ENCODE results near the gene TMEM62. TPM values are rescaled to one million over a fixed set of nuclear protein-coding genes. Genes with fewer than 3 reads are reported as not detected.
A peak's percentile ranks its signal among the peaks of the same experiment; 100 is the strongest.

Gene TMEM62
- total RNA-seq, 1 donor from 2014 or later, result 19.1 TPM

- H3K27ac Mint-ChIP-seq (ENCODE audit: unreplicated experiment), result peak within 1 kb of the TSS; percentile 93
- H3K9me3 Mint-ChIP-seq (ENCODE audit: unreplicated experiment), result no peaks in the 10 kb centered on the region
- peak; percentile 91 for DNase-seq
- peak within 1 kb of the TSS; percentile 94 for H3K4me3 Mint-ChIP-seq (ENCODE audit: unreplicated experiment)
- no peaks in the 10 kb centered on the region for H3K36me3 Mint-ChIP-seq (ENCODE audit: unreplicated experiment)
- TF ChIP-seq, protein P1, sequence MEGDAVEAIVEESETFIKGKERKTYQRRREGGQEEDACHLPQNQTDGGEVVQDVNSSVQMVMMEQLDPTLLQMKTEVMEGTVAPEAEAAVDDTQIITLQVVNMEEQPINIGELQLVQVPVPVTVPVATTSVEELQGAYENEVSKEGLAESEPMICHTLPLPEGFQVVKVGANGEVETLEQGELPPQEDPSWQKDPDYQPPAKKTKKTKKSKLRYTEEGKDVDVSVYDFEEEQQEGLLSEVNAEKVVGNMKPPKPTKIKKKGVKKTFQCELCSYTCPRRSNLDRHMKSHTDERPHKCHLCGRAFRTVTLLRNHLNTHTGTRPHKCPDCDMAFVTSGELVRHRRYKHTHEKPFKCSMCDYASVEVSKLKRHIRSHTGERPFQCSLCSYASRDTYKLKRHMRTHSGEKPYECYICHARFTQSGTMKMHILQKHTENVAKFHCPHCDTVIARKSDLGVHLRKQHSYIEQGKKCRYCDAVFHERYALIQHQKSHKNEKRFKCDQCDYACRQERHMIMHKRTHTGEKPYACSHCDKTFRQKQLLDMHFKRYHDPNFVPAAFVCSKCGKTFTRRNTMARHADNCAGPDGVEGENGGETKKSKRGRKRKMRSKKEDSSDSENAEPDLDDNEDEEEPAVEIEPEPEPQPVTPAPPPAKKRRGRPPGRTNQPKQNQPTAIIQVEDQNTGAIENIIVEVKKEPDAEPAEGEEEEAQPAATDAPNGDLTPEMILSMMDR (IDR thresholded peaks at IDR 0.05; ENCODE audit: partially characterized antibody, unreplicated experiment), result no peak
- peaks cover 3% of the 10 kb centered on the region for H3K4me1 Mint-ChIP-seq (ENCODE audit: low read depth, unreplicated experiment)
- no peaks in the 10 kb centered on the region for H3K27me3 Mint-ChIP-seq (ENCODE audit: unreplicated experiment)
Measured at GRCh38 chr15:43105778-43106485, 27.5 kb upstream of the TMEM62 start, which contains the start of gene UBR1. Gene UBR1, minus strand, starts transcription at chr15:43106038. Its CDS starts 16 bp downstream, at chr15:43106022.

DNA sequence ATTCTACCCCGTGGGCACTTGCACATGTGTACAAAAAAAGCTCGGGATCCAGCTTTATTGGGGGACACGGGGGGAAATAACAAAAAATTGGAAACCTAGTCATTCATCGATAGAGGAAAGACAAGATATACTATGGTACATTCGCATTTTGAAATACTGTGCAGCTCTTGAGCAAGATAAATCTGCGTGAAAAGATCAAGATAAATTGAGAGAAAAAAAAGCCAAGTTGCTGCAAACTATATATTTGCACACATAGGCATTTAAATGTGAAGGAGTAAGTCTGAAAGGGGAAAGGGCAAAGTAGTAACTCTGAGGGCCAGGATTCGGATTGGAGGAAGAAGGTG lies 26.9 kb upstream of the TMEM62 start:
- no peaks in the 10 kb centered on the region for H3K9me3 Mint-ChIP-seq (ENCODE audit: unreplicated experiment)
- no peak for DNase-seq
- peak overlapping the region; percentile 94 for H3K4me3 Mint-ChIP-seq (ENCODE audit: unreplicated experiment)
- H3K4me1 Mint-ChIP-seq (ENCODE audit: low read depth, unreplicated experiment), result peaks cover 3% of the 10 kb centered on the region
- no peaks in the 10 kb centered on the region for H3K36me3 Mint-ChIP-seq (ENCODE audit: unreplicated experiment)
- TF ChIP-seq, protein P1 (IDR thresholded peaks at IDR 0.05; ENCODE audit: partially characterized antibody, unreplicated experiment), result no peak
- H3K27ac Mint-ChIP-seq (ENCODE audit: unreplicated experiment), result peak overlapping the region; percentile 93
- H3K27me3 Mint-ChIP-seq (ENCODE audit: unreplicated experiment), result no peaks in the 10 kb centered on the region

- Mint-ChIP-seq H3K27ac (ENCODE audit: unreplicated experiment) (no peak overlapping the region), H3K4me1 (ENCODE audit: low read depth, unreplicated experiment) (peaks cover 3% of the 10 kb centered on the region), H3K36me3 (ENCODE audit: unreplicated experiment) (no peaks in the 10 kb centered on the region), H3K9me3 (ENCODE audit: unreplicated experiment) (no peaks in the 10 kb centered on the region), H3K27me3 (ENCODE audit: unreplicated experiment) (no peaks in the 10 kb centered on the region), H3K4me3 (ENCODE audit: unreplicated experiment) (no peak overlapping the region)
- TF ChIP-seq, protein P1 (IDR thresholded peaks at IDR 0.05; ENCODE audit: partially characterized antibody, unreplicated experiment), result no peak
- DNase-seq, result no peak
Measured at GRCh38 chr15:43107751-43108150, 25.6 kb upstream of the TMEM62 start.

- no peak for DNase-seq
- H3K27ac Mint-ChIP-seq (ENCODE audit: unreplicated experiment), result no peak overlapping the region
- peaks cover 1% of the 10 kb centered on the region for H3K27me3 Mint-ChIP-seq (ENCODE audit: unreplicated experiment)
- no peak overlapping the region for H3K4me3 Mint-ChIP-seq (ENCODE audit: unreplicated experiment)
- no peaks in the 10 kb centered on the region for H3K9me3 Mint-ChIP-seq (ENCODE audit: unreplicated experiment)
- H3K36me3 Mint-ChIP-seq (ENCODE audit: unreplicated experiment), result no peaks in the 10 kb centered on the region
- TF ChIP-seq, protein P1 (IDR thresholded peaks at IDR 0.05; ENCODE audit: partially characterized antibody, unreplicated experiment), result no peak
- H3K4me1 Mint-ChIP-seq (ENCODE audit: low read depth, unreplicated experiment), result no peaks in the 10 kb centered on the region
Measured at GRCh38 chr15:43111354-43111753, 22.0 kb upstream of the TMEM62 start.

GRCh38 chr15:43118286-43118685 lies 15.1 kb upstream of the TMEM62 start:
- Mint-ChIP-seq H3K9me3 (ENCODE audit: unreplicated experiment) (no peaks in the 10 kb centered on the region), H3K4me3 (ENCODE audit: unreplicated experiment) (no peak overlapping the region), H3K4me1 (ENCODE audit: low read depth, unreplicated experiment) (no peaks in the 10 kb centered on the region), H3K36me3 (ENCODE audit: unreplicated experiment) (no peaks in the 10 kb centered on the region), H3K27ac (ENCODE audit: unreplicated experiment) (no peak overlapping the region), H3K27me3 (ENCODE audit: unreplicated experiment) (peaks cover 9% of the 10 kb centered on the region)
- TF ChIP-seq, protein P1 (IDR thresholded peaks at IDR 0.05; ENCODE audit: partially characterized antibody, unreplicated experiment), result no peak
- DNase-seq, result no peak

All from glutamatergic neuron (in vitro differentiated cells).